ENCODE measurements around the gene EMILIN3.
"Not testable (repeated sequence)": the region's sequence is repeated elsewhere in the genome, so short reads cannot be mapped to it uniquely, and the experiment has no call there.

The EMILIN3 gene

DNA sequence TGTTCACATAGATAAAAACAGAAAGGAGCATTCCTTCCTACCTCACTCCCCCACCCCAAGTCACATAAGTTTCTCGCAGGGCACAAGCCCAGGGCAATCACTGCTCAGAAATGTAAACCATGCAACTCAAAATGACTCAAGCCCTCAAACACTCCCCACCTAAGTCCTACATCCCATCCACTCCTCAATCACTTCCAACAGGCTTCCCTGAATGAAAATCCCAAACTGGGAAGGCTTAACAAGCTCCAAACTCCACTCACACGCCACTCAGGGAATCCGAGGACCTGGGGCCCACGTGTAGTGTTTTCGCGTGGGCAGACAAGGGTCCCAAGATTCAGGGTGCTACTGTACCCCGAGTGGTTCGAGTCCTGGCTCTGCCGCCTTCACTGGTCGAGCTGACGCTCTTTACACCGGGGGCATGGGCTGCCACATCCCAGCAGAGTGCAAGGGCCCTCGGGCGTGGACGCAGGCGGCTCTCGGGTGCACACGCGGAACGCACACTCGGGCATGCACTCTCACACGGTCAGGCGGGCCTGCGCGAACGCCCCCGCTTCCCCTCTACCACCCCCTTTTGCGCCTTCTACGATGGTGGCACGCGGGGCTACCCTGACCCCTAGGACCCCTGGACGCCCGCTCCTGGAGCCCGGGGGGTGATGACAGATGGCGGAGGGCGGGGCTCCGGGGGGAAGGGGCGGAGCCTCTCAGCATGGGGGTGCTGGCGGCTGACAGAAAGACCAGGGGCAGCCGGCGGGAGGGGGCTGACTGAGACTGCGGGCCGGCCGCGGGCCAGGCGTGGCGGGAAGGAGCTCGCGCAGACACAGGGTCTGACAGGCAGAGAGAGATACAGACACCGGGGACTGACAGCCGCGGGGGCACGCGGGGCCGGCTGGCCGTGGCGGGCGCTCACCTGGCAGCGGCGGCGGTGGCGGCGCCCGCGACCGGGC is 49.7 kb downstream of the EMILIN3 start:
- TF ChIP-seq, protein P1, sequence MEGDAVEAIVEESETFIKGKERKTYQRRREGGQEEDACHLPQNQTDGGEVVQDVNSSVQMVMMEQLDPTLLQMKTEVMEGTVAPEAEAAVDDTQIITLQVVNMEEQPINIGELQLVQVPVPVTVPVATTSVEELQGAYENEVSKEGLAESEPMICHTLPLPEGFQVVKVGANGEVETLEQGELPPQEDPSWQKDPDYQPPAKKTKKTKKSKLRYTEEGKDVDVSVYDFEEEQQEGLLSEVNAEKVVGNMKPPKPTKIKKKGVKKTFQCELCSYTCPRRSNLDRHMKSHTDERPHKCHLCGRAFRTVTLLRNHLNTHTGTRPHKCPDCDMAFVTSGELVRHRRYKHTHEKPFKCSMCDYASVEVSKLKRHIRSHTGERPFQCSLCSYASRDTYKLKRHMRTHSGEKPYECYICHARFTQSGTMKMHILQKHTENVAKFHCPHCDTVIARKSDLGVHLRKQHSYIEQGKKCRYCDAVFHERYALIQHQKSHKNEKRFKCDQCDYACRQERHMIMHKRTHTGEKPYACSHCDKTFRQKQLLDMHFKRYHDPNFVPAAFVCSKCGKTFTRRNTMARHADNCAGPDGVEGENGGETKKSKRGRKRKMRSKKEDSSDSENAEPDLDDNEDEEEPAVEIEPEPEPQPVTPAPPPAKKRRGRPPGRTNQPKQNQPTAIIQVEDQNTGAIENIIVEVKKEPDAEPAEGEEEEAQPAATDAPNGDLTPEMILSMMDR (IDR thresholded peaks at IDR 0.05; ENCODE audit: extremely low read depth, missing control alignments): no peak

DNA sequence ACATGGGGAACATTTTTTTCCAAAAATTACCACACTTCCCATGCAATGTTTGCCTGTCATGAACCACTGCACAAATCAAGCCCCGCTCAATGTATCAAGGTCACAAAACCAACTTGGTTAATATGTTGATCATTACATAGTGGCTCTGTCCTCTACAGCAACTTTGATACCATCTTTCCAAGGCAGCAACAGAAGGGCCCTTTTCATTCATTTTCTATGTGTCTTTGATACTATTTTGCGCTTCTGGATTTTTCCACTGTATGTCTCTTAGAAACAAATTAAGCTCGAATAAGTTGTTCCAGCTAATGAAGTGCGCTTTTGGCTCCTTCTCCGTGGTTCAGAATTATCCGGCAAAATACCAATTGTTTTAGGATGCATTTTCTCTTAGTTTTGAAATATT is 50.6 kb downstream of the EMILIN3 start:
- no peak for DNase-seq (ENCODE audit: low spot score)
- TF ChIP-seq, protein P1 (IDR thresholded peaks at IDR 0.05; ENCODE audit: extremely low read depth, missing control alignments): no peak

More for the DNA sequence above, 49.7 kb downstream of the EMILIN3 start:
- DNase-seq (ENCODE audit: low spot score): peak; percentile 91

DNA sequence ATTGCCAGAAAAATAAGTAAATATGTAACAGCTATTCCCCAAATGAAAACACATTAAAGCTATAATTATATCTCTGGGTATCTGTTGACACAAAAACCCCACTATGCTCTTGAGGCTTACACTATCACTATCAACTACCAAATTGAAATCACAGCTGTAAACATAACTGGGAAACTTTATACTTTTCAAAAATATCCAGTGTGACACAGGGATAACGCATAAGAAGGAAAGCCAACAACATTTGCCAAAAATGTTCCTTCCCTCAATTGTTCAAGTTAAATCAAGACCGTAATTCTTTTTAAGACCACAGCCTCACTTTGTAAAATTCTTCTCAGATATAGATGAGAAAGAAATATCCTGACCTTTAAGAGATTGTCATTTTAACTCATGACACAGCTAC is 52.2 kb downstream of the EMILIN3 start:
- TF ChIP-seq, protein P1 (IDR thresholded peaks at IDR 0.05; ENCODE audit: extremely low read depth, missing control alignments): no peak
- no peak for DNase-seq (ENCODE audit: low spot score)

DNA sequence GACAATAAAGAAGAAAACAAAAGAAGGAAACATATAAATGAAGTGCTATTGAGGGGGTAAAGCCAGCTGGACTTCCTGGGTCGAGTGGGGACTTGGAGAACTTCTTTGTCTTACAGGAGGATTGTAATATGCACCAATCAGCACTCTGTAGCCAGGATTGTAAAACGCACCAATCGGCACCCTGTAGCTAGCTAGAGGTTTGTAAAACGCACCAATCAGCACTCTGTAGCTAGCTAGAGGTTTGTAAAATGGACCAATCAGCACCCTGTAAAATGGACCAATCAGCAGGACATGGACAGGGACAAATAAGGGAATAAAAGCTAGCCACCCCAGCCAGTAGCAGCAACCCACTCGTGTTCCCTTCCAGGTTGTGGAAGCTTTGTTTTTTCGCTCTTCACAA is 54.6 kb downstream of the EMILIN3 start:
- not testable (repeated sequence) for DNase-seq (ENCODE audit: low spot score)
